Measurements from ENCODE around the gene FRAS1. TPM values are rescaled to one million over a fixed set of nuclear protein-coding genes. Genes with fewer than 3 reads are reported as not detected.

FRAS1 gene
- polyA plus RNA-seq, 2 of the 4 experiments (the other 2 are of a cell fraction) = 2.3 to 5.8 TPM

DNA sequence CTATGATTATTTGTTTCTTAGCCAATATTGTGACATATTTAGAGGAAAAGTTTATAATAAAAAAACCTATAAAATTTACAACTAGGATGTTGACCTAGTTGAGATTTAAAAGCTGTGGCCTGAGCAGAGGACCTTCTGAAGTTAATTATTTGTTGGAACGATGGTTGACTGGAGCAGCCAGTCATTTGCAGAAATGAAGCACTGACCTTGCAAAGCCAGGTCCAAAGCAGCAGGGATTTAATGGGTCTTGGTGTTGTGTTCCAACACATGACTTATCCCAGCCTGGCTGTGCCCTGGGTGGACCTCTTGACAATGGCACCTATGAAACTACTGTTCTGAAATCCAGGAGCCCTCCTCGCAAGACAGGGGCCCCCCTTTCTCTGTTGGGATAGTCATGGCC, 235.2 kb downstream of the FRAS1 start:
- H3K27ac ChIP-seq = no peak overlapping the region
- TF ChIP-seq CHD4 (IDR thresholded peaks at IDR 0.05; ENCODE audit: borderline replicate concordance) (no peak), ZSCAN20 (CRISPR knock-in tag; IDR thresholded peaks at IDR 0.05) (no peak), FOSB (CRISPR knock-in tag; IDR thresholded peaks at IDR 0.05) (no peak), TFCP2L1 (CRISPR knock-in tag; IDR thresholded peaks at IDR 0.05) (no peak), NFE2L2 (conservative IDR thresholded peaks at IDR 0.05; ENCODE audit: low read length) (no peak), PHF8 (IDR thresholded peaks at IDR 0.05; ENCODE audit: borderline replicate concordance, low read depth) (no peak), NR3C1 (IDR thresholded peaks at IDR 0.05) (no peak), CBX2 (IDR thresholded peaks at IDR 0.05; ENCODE audit: borderline replicate concordance, low read depth) (no peak)
- TF ChIP-seq, protein P1, sequence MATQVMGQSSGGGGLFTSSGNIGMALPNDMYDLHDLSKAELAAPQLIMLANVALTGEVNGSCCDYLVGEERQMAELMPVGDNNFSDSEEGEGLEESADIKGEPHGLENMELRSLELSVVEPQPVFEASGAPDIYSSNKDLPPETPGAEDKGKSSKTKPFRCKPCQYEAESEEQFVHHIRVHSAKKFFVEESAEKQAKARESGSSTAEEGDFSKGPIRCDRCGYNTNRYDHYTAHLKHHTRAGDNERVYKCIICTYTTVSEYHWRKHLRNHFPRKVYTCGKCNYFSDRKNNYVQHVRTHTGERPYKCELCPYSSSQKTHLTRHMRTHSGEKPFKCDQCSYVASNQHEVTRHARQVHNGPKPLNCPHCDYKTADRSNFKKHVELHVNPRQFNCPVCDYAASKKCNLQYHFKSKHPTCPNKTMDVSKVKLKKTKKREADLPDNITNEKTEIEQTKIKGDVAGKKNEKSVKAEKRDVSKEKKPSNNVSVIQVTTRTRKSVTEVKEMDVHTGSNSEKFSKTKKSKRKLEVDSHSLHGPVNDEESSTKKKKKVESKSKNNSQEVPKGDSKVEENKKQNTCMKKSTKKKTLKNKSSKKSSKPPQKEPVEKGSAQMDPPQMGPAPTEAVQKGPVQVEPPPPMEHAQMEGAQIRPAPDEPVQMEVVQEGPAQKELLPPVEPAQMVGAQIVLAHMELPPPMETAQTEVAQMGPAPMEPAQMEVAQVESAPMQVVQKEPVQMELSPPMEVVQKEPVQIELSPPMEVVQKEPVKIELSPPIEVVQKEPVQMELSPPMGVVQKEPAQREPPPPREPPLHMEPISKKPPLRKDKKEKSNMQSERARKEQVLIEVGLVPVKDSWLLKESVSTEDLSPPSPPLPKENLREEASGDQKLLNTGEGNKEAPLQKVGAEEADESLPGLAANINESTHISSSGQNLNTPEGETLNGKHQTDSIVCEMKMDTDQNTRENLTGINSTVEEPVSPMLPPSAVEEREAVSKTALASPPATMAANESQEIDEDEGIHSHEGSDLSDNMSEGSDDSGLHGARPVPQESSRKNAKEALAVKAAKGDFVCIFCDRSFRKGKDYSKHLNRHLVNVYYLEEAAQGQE (IDR thresholded peaks at IDR 0.05) = no peak
- ChIA-PET POLR2A (no interaction called here), CTCF (no interaction called here)
- no peak overlapping the region for H3K4me2 ChIP-seq
- ATAC-seq (no peak), FAIRE-seq (no peak), DNase-seq (ENCODE audit: low read depth in 1 of 2, low spot score in 1 of 2) (no peak)
- H3K9me3 ChIP-seq = no peaks in the 10 kb centered on the region
- H3K4me1 ChIP-seq = peaks cover 17% of the 10 kb centered on the region
- no peak overlapping the region for H3K4me3 ChIP-seq
- WGBS (ENCODE audit: missing lambda C conversion rate) = 75% methylated on average over 2 of the region's 2 CpGs

- H3K4me3 ChIP-seq = no peak overlapping the region
- ChIA-PET POLR2A (no interaction called here), CTCF (no interaction called here)
- H3K9me3 ChIP-seq = no peaks in the 10 kb centered on the region
- H3K4me2 ChIP-seq = no peak overlapping the region
- whole genome bisulfite sequencing (ENCODE audit: missing lambda C conversion rate) = 51% methylated on average over 2 of the region's 2 CpGs
- DNase-seq (ENCODE audit: low read depth in 1 of 2, low spot score in 1 of 2) (no peak), ATAC-seq (no peak), FAIRE-seq (no peak)
- H3K27ac ChIP-seq = no peak overlapping the region
- H3K4me1 ChIP-seq = peaks cover 17% of the 10 kb centered on the region
- TF ChIP-seq TP53 (CRISPR knock-in tag; IDR thresholded peaks at IDR 0.05) (no peak), RFX5 (IDR thresholded peaks at IDR 0.05) (no peak), HDAC2 (IDR thresholded peaks at IDR 0.05) (no peak), MAX (IDR thresholded peaks at IDR 0.05) (no peak), ZC3H11A (IDR thresholded peaks at IDR 0.05) (no peak)
Measured at GRCh38 chr4:78292856-78293255, 235.7 kb downstream of the FRAS1 start.

- H3K4me3 ChIP-seq = no peak overlapping the region
- no peak for FAIRE-seq
- H3K4me1 ChIP-seq = peaks cover 18% of the 10 kb centered on the region
- no peak for DNase-seq (ENCODE audit: low read depth in 1 of 2, low spot score in 1 of 2)
- TF ChIP-seq CEBPB (IDR thresholded peaks at IDR 0.05) (no peak), MAFK (IDR thresholded peaks at IDR 0.05; ENCODE audit: partially characterized antibody) (peak; percentile 56)
- ChIA-PET POLR2A (no interaction called here), CTCF (no interaction called here)
- H3K4me2 ChIP-seq = no peak overlapping the region
- WGBS (ENCODE audit: missing lambda C conversion rate) = 30% methylated on average over 1 of the region's 1 CpG
- ATAC-seq = no peak
- no peak overlapping the region for H3K27ac ChIP-seq
- no peaks in the 10 kb centered on the region for H3K9me3 ChIP-seq
Measured at GRCh38 chr4:78293348-78293747, 236.2 kb downstream of the FRAS1 start.

DNA sequence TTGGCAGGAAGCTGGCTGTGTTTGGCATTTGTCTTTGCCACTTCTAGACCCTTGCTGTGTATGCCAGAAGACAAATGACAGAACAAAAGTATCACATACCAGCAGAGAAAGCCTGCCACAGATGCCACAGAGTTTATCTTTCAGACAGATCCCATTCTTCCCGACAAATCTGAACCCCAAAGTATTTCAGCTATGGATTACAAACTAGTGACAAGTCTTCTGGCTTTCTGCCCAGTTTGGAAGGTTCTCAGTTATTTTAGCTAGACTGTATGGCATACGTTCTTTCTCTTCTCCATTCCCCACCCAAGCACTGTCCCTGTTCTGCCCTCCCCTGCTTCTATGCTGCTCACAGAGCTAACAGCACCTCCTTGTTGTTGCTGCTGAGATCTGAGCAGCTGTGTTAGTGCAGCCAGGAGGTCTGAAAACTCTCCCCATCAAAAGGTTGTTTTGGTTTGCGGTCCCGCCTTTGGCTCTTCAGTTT, 236.7 kb downstream of the FRAS1 start:
- no peak for TF ChIP-seq FOXS1 (CRISPR knock-in tag; IDR thresholded peaks at IDR 0.05)
- TF ChIP-seq, protein P2, sequence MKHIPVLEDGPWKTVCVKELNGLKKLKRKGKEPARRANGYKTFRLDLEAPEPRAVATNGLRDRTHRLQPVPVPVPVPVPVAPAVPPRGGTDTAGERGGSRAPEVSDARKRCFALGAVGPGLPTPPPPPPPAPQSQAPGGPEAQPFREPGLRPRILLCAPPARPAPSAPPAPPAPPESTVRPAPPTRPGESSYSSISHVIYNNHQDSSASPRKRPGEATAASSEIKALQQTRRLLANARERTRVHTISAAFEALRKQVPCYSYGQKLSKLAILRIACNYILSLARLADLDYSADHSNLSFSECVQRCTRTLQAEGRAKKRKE (CRISPR knock-in tag; IDR thresholded peaks at IDR 0.05; ENCODE audit: low read depth) = no peak
- no peak for TF ChIP-seq POLR2A (IDR thresholded peaks at IDR 0.05; ENCODE audit: low read length)
- no peak for TF ChIP-seq ZNF302 (CRISPR knock-in tag; IDR thresholded peaks at IDR 0.05)
- no peak for TF ChIP-seq CHD2 (IDR thresholded peaks at IDR 0.05; ENCODE audit: low read length, partially characterized antibody)
- no peak for TF ChIP-seq CBX2 (IDR thresholded peaks at IDR 0.05; ENCODE audit: borderline replicate concordance, low read depth)
- TF ChIP-seq FOSL2 (IDR thresholded peaks at IDR 0.05) = no peak
- TF ChIP-seq FOSL2 (CRISPR knock-in tag; IDR thresholded peaks at IDR 0.05) = no peak
- TF ChIP-seq HES2 (IDR thresholded peaks at IDR 0.05) = no peak
- TF ChIP-seq MYC (IDR thresholded peaks at IDR 0.05; ENCODE audit: borderline replicate concordance, low read length) = no peak
- TF ChIP-seq EHMT2 (IDR thresholded peaks at IDR 0.05; ENCODE audit: low read depth) = no peak
- TF ChIP-seq MAX (IDR thresholded peaks at IDR 0.05) = no peak
- TF ChIP-seq RCOR1 (IDR thresholded peaks at IDR 0.05; ENCODE audit: low read depth, low read length) = no peak
- no peak for TF ChIP-seq ESRRA (IDR thresholded peaks at IDR 0.05; ENCODE audit: borderline replicate concordance, low read length)
- no peak for TF ChIP-seq SREBF2 (IDR thresholded peaks at IDR 0.05)
- TF ChIP-seq GATA3 (IDR thresholded peaks at IDR 0.05; ENCODE audit: borderline replicate concordance) = no peak
- no peak for TF ChIP-seq ZC3H11A (IDR thresholded peaks at IDR 0.05)
- 30% methylated on average over 4 of the region's 4 CpGs for WGBS (ENCODE audit: missing lambda C conversion rate)
- Histone ChIP-seq H3K9me3 (no peaks in the 10 kb centered on the region), H3K4me3 (no peak overlapping the region), H3K27ac (peak overlapping the region in 1 of 2 experiments; percentile 25; a peak in 1 of 6 replicates), H3K4me1 (peaks cover 23% of the 10 kb centered on the region), H3K4me2 (0 out of 3 replicates have a peak overlapping the region, but pooled peaks have one; percentile 21)
- DNase-seq (ENCODE audit: low read depth in 1 of 2, low spot score in 1 of 2) = peak in 1 of 2 experiments; percentile 4
- ChIA-PET POLR2A (no interaction called here), CTCF (no interaction called here)
- no peak for FAIRE-seq
- ATAC-seq = peak in 1 of 2 experiments; percentile 54; a peak in 3 of 6 replicates
